A673 (cell line): Measurements from ENCODE around the gene PLCG1.

Experiments used
- CTCF ChIP-seq: fragments of 300-800, 200-600 bp; sonication (generic); conservative IDR thresholded peaks from 2 replicates; pipeline ENCODE4 v1.5.1; 2017; ENCODE audit warnings: low read depth, mild to moderate bottlenecking, antibody characterized with exemption, low read length, moderate library complexity, mixed read lengths
- EZH2 ChIP-seq: fragments of 200-600 bp; sonication (generic); IDR thresholded peaks from 2 replicates; pipeline ENCODE4 v1.6.1; 2017; ENCODE audit warnings: borderline replicate concordance, low read depth, mild to moderate bottlenecking, mixed read lengths, antibody characterized with exemption, low read length; ENCODE audit not compliant: poor library complexity, severe bottlenecking

- TF ChIP-seq CTCF (no peak), EZH2 (no peak)
Observed at GRCh38 chr20:41098703-41099250, 38.6 kb upstream of the PLCG1 start.
